Keratinocyte (primary cell): Measurements from ENCODE around the gene BEST2. TPM values are rescaled to one million over a fixed set of nuclear protein-coding genes. Genes with fewer than 3 reads are reported as not detected.

ENCODE experiments used
- DNase-seq: peaks from one replicate; pipeline ENCODE4 v3.0.0-alpha.2; 2011; ENCODE audit warnings: low read depth, missing footprints, low spot score
- FAIRE-seq: peaks from 2 replicates; lab custom pipeline; 2011; peaks lifted over from hg19 to GRCh38; lab: Jason Lieb, UNC
- H2AFZ ChIP-seq: 2 replicates; pipeline ENCODE4 v1.6.0; 2012; ENCODE audit warnings: low read length, control low read depth, inconsistent platforms; ENCODE audit not compliant: control insufficient read depth
- H3K27ac ChIP-seq: 2 replicates; pipeline ENCODE4 v1.5.1; 2011; ENCODE audit warnings: low read length; ENCODE audit not compliant: control insufficient read depth, insufficient read depth
- H3K27me3 ChIP-seq: 3 replicates; pipeline ENCODE4 v1.6.0; 2011; ENCODE audit warnings: low read length; ENCODE audit not compliant: control insufficient read depth, insufficient read depth; ENCODE audit errors: extremely low read depth
- H3K36me3 ChIP-seq, 2 experiments: 2 replicates in 1 of 2; 3 replicates in 1 of 2; pipeline ENCODE4 v1.5.1; 2011; ENCODE audit warnings: low read length in 2 of 2, mild to moderate bottlenecking in 1 of 2; ENCODE audit not compliant: control insufficient read depth in 2 of 2, insufficient read depth in 2 of 2; ENCODE audit errors: extremely low read depth in 1 of 2
- H3K4me1 ChIP-seq: 3 replicates; pipeline ENCODE4 v1.5.1; 2011; ENCODE audit warnings: low read length; ENCODE audit not compliant: control insufficient read depth, insufficient read depth; ENCODE audit errors: extremely low read depth
- H3K4me2 ChIP-seq: 3 replicates; pipeline ENCODE4 v1.6.0; 2011; ENCODE audit warnings: low read depth, low read length; ENCODE audit not compliant: control insufficient read depth, insufficient read depth; ENCODE audit errors: extremely low read depth
- H3K4me3 ChIP-seq, 3 experiments: fragments of 200-600 bp in 1 of 3; sonication (generic) in 1 of 3; 2 replicates in 2 of 3; 3 replicates in 1 of 3; pipeline ENCODE4 v1.5.1; 2011 to 2016; ENCODE audit warnings: low read length in 3 of 3, mild to moderate bottlenecking in 3 of 3, control low read depth in 2 of 3, inconsistent platforms in 1 of 3, low read depth in 1 of 3, mixed read lengths in 1 of 3, mixed run types in 1 of 3, moderate library complexity in 1 of 3; ENCODE audit not compliant: control insufficient read depth in 2 of 3, insufficient read depth in 2 of 3; ENCODE audit errors: extremely low read depth in 1 of 3
- H3K79me2 ChIP-seq: 2 replicates; pipeline ENCODE4 v1.6.0; 2012; ENCODE audit warnings: low read length; ENCODE audit not compliant: control insufficient read depth, insufficient read depth
- H3K9ac ChIP-seq: 3 replicates; pipeline ENCODE4 v1.6.0; 2011; ENCODE audit warnings: low read length; ENCODE audit not compliant: control insufficient read depth, insufficient read depth; ENCODE audit errors: extremely low read depth
- H3K9me1 ChIP-seq: 3 replicates; pipeline ENCODE4 v1.6.0; 2011; ENCODE audit warnings: low read length; ENCODE audit not compliant: control insufficient read depth, insufficient read depth; ENCODE audit errors: extremely low read depth
- H3K9me3 ChIP-seq: 2 replicates; pipeline ENCODE4 v1.5.1; 2012; ENCODE audit warnings: low read depth, low read length; ENCODE audit not compliant: control insufficient read depth
- H4K20me1 ChIP-seq: 3 replicates; pipeline ENCODE4 v1.6.0; 2011; ENCODE audit warnings: low read length; ENCODE audit not compliant: control insufficient read depth, insufficient read depth; ENCODE audit errors: extremely low read depth
- EZH2 ChIP-seq: IDR thresholded peaks from one replicate; pipeline ENCODE4 v1.6.1; 2012; ENCODE audit warnings: inconsistent platforms, mild to moderate bottlenecking, low read length, moderate library complexity
- dilution Hi-C: fragments of 300-500 bp; cut with MboI; formaldehyde crosslinking; loops from one replicate; pipeline ENCODE4 v1.7.0; 2020; ENCODE audit warnings: low sequenced_read_pairs; ENCODE audit not compliant: extremely low pct_ligation_motif_present
- polyA plus RNA-seq, 5 experiments: library from polyadenylated mRNA; depleted of rRNA in 3 of 5; stranded (reverse) in 3 of 5; stranded (forward) in 1 of 5; unstranded in 1 of 5; fragments of >200 nt; gene quantifications; 1 replicate in 1 of 5; 2 replicates in 3 of 5; 3 replicates in 1 of 5; pipeline versions ENCODE4 v1.2.1 to v1.2.3, GENCODE V29; 2011 to 2012; ENCODE audit warnings: missing spikeins in 2 of 5, low read depth in 1 of 5, low replicate concordance in 1 of 5
- TF ChIP-seq, protein P1 (sequence below), 3 experiments: IDR thresholded peaks in 1 of 3; conservative IDR thresholded peaks in 1 of 3; optimal IDR thresholded peaks in 1 of 3; 2 replicates in 2 of 3; 3 replicates in 1 of 3; pipeline versions ENCODE3 to v1.5.1; 2011; ENCODE audit warnings: low read length in 3 of 3, mild to moderate bottlenecking in 3 of 3, moderate library complexity in 2 of 3, control low read depth in 1 of 3, inconsistent platforms in 1 of 3; ENCODE audit not compliant: insufficient read depth in 2 of 3; ENCODE audit errors: extremely low read depth in 1 of 3

BEST2 gene
- polyA plus RNA-seq, 1 donor (not counting 4 experiments of a cell fraction or from before 2014, with no cell fraction given), result not detected

DNA sequence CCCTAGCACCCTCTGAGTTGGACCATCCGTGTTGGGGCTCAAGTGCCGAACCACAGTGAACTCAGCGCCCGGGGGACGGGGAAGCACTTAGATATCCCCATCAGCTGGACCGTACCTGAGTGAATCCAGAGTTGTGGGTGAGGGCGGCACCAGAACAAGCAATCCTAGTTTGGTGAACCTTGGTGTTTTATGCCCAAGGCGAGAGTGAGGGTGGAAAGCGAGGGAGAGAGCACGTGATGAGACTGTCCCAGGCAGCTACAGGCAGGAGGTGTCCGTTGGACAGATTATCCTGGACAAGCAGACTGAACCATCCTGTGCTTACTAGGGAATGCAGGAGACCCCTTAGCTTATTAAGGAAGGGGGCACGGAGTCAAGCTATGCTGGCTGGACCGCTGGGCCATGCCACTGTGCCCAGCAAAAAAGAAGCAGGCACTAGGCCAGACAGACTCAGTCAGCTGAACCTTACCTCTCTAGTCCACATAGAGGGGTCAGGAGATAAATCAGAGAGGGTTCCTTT, 13.7 kb upstream of the BEST2 start:
- Histone ChIP-seq H3K27me3 (no peaks in the 10 kb centered on the region), H2AFZ (peak overlapping the region; percentile 77), H3K4me1 (peaks cover 15% of the 10 kb centered on the region), H3K4me3 (peak overlapping the region; percentile 74 to 98 (median 80)), H3K4me2 (peak overlapping the region; percentile 99), H3K36me3 (peaks cover 4 to 5% of the 10 kb centered on the region in 2 experiments), H3K27ac (peak overlapping the region; percentile 97), H3K9ac (peak overlapping the region; percentile 84), H4K20me1 (peaks cover 4% of the 10 kb centered on the region), H3K79me2 (peaks cover 36% of the 10 kb centered on the region), H3K9me3 (no peaks in the 10 kb centered on the region), H3K9me1 (no peaks in the 10 kb centered on the region)
- dilution Hi-C loops, result no loop called here
- no peak for TF ChIP-seq EZH2
- TF ChIP-seq, protein P1, sequence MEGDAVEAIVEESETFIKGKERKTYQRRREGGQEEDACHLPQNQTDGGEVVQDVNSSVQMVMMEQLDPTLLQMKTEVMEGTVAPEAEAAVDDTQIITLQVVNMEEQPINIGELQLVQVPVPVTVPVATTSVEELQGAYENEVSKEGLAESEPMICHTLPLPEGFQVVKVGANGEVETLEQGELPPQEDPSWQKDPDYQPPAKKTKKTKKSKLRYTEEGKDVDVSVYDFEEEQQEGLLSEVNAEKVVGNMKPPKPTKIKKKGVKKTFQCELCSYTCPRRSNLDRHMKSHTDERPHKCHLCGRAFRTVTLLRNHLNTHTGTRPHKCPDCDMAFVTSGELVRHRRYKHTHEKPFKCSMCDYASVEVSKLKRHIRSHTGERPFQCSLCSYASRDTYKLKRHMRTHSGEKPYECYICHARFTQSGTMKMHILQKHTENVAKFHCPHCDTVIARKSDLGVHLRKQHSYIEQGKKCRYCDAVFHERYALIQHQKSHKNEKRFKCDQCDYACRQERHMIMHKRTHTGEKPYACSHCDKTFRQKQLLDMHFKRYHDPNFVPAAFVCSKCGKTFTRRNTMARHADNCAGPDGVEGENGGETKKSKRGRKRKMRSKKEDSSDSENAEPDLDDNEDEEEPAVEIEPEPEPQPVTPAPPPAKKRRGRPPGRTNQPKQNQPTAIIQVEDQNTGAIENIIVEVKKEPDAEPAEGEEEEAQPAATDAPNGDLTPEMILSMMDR (optimal IDR thresholded peaks at IDR 0.05 in 1 of 3, IDR thresholded peaks at IDR 0.05 in 1 of 3, conservative IDR thresholded peaks at IDR 0.05 in 1 of 3; ENCODE audit: extremely low read depth in 1 of 3, insufficient read depth in 2 of 3, low read length in 3 of 3), result no peak
- no peak for DNase-seq
- FAIRE-seq, result no peak

DNA sequence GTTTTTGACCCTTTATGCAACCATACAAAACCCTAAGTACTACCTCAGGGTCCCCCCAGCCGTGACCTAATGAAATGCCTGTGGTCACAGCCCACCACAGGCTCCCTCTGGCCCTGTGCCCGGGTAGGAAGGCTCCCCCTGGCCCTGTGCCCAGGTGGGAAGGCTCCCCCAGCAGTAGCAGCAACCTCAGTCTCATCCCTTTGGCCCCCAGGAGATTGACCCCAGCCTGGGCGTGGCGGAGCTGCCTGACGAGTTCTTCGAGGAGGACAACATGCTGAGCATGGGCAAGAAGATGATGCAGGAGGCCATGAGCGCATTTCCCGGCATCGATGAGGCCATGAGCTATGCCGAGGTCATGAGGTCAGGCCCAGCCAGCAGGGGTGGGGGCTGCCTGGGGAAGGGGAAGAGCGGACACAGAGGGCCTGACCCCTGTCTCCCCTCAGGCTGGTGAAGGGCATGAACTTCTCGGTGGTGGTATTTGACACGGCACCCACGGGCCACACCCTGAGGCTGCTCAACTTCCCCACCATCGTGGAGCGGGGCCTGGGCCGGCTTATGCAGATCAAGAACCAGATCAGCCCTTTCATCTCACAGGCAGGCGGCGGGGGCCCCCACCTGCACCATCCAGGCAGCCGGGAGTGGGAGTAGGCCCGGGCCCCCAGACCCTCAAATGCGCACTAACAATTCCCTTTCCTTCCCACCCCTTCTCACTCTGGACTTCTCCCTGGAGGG, 6.3 kb upstream of the BEST2 start:
- H2AFZ ChIP-seq, result no peak overlapping the region
- H3K27me3 ChIP-seq, result peaks cover 3% of the 10 kb centered on the region
- H3K4me1 ChIP-seq, result peaks cover 11% of the 10 kb centered on the region
- H3K9me3 ChIP-seq, result no peaks in the 10 kb centered on the region
- dilution Hi-C loops, result no loop called here
- TF ChIP-seq, protein P1 (optimal IDR thresholded peaks at IDR 0.05 in 1 of 3, IDR thresholded peaks at IDR 0.05 in 1 of 3, conservative IDR thresholded peaks at IDR 0.05 in 1 of 3; ENCODE audit: extremely low read depth in 1 of 3, insufficient read depth in 2 of 3, low read length in 3 of 3), result no peak
- no peak for TF ChIP-seq EZH2
- H3K9me1 ChIP-seq, result no peaks in the 10 kb centered on the region
- no peaks in the 10 kb centered on the region for H3K79me2 ChIP-seq
- H3K4me3 ChIP-seq, result no peak overlapping the region
- FAIRE-seq, result no peak
- H3K27ac ChIP-seq, result no peak overlapping the region
- no peak overlapping the region for H3K9ac ChIP-seq
- DNase-seq, result no peak
- no peaks in the 10 kb centered on the region for H4K20me1 ChIP-seq
- peaks cover 11 to 23% of the 10 kb centered on the region in 2 experiments for H3K36me3 ChIP-seq
- no peak overlapping the region for H3K4me2 ChIP-seq
